AG04449 (cell line): ENCODE results near the gene RTTN.

Source experiments
- CTCF ChIA-PET: fragments of 350-600 bp; formaldehyde crosslinking; extraction: SDS; loops from one replicate; lab custom pipeline; 2021; ENCODE audit warnings: antibody characterized with exemption; lab: Yijun Ruan, JAX
- POLR2A ChIA-PET: fragments of 400-600, 350-600 bp; formaldehyde crosslinking; extraction: SDS; loops from one replicate; lab custom pipeline; 2020; ENCODE audit warnings: antibody characterized with exemption, inconsistent platforms; lab: Yijun Ruan, JAX
- DNase-seq: peaks from one replicate; pipeline ENCODE4 v3.0.0-alpha.2; 2010; ENCODE audit warnings: low read depth, low spot score
- H3K4me3 ChIP-seq: 2 replicates; pipeline ENCODE4 v1.5.1; 2011; ENCODE audit warnings: low read depth, mild to moderate bottlenecking, control low read depth, low read length
- TF ChIP-seq, protein P1 (sequence below): IDR thresholded peaks from one replicate; pipeline ENCODE4 v1.5.1; 2011; ENCODE audit warnings: mild to moderate bottlenecking, moderate library complexity, low read length, control low read depth, inconsistent platforms; ENCODE audit not compliant: insufficient read depth; ENCODE audit errors: missing control alignments

RTTN gene

DNA sequence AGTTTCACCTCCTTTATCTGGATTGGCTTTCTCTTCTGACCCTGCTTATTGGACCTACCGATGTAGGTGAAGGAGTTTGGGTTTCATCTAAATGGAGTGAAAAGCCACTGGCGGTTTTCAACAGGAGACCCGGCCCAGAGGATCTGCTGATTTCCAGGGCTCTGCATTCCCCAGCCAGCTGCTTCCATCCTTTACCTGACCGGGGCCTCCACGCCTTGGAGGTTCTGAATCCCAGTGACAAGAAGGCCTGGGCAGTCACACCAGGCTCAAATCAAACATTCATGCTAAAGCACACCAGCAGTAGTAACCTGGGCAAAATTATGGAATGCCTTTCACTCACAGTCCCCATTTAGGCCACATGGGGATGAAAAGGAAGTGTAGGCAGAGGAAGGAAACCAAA, 30.0 kb upstream of the RTTN start:
- ChIA-PET CTCF (no interaction called here), POLR2A (no interaction called here)
- no peak overlapping the region for H3K4me3 ChIP-seq
- no peak for DNase-seq
- TF ChIP-seq, protein P1, sequence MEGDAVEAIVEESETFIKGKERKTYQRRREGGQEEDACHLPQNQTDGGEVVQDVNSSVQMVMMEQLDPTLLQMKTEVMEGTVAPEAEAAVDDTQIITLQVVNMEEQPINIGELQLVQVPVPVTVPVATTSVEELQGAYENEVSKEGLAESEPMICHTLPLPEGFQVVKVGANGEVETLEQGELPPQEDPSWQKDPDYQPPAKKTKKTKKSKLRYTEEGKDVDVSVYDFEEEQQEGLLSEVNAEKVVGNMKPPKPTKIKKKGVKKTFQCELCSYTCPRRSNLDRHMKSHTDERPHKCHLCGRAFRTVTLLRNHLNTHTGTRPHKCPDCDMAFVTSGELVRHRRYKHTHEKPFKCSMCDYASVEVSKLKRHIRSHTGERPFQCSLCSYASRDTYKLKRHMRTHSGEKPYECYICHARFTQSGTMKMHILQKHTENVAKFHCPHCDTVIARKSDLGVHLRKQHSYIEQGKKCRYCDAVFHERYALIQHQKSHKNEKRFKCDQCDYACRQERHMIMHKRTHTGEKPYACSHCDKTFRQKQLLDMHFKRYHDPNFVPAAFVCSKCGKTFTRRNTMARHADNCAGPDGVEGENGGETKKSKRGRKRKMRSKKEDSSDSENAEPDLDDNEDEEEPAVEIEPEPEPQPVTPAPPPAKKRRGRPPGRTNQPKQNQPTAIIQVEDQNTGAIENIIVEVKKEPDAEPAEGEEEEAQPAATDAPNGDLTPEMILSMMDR: no peak

DNA sequence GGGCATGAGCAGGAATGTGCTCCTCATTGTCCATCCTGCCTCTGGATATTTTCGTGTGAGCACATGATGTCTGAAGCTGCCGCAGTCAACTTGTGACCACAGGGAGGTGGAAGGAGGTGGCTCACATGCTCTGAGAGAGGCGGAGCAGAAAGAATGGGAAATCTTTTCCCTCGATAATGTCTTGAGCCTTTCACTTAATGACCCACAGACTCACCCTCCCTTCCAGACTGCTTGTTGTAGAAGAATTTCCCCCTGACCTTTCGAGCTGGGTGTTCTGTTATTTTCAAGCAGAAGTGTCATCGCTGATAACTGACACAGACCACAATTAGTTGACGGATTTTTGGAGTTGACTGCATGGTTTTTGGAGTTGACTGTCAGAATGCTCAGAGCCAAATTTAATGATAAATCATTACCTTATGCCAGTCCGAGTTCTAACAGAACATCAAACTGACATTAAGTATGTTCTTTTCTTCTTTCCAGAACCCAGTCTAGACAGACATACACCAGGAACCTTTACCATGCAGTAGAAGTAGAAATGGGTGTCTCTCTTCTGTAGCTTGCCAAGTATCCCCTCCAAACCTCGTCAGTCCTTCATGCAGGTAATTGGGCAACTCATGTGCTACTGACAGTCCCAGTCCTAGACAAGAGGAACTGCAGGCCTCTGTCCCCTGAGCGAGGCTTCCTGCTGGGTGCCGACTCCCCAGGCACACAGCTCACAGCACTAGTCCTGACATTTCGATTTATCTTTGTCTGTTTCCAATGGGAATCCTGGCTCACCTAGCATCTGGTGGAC, 29.4 kb upstream of the RTTN start:
- TF ChIP-seq, protein P1: no peak
- CTCF ChIA-PET: no interaction called here
- no peak for DNase-seq
- POLR2A ChIA-PET: no interaction called here
- H3K4me3 ChIP-seq: no peak overlapping the region

- TF ChIP-seq, protein P1: no peak
- CTCF ChIA-PET: no interaction called here
- H3K4me3 ChIP-seq: no peak overlapping the region
- POLR2A ChIA-PET: no interaction called here
- no peak for DNase-seq
Observed at GRCh38 chr18:70233974-70234373, 28.5 kb upstream of the RTTN start.

- TF ChIP-seq, protein P1: no peak
- ChIA-PET POLR2A (no interaction called here), CTCF (no interaction called here)
- H3K4me3 ChIP-seq: no peak overlapping the region
- DNase-seq: no peak
Observed at GRCh38 chr18:70232261-70232660, 26.8 kb upstream of the RTTN start.

DNA sequence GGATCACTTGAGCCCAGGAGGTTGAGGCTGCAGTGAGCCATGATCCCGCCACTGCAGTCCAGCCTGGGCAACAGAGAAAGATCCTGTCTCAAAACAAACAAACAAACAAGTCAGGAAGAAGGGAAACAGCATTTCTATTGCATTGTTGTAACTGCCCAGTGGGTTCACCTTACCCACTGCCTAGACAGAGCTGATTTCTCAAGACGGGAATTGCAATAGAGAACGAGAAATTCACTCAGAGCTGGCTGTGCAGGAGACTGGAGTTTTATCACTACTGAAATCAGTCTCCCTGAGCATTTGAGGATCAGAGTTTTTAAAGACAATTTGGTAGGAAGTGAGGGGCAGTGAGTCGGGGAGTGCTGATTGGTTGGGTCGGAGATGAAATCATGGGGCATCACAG, 24.2 kb upstream of the RTTN start:
- TF ChIP-seq, protein P1: no peak
- ChIA-PET CTCF (no interaction called here), POLR2A (no interaction called here)
- H3K4me3 ChIP-seq: no peak overlapping the region
- no peak for DNase-seq

GRCh38 chr18:70228536-70228935, 23.0 kb upstream of the RTTN start:
- no peak for DNase-seq
- no peak overlapping the region for H3K4me3 ChIP-seq
- TF ChIP-seq, protein P1: no peak
- ChIA-PET CTCF (interaction anchor here (1.3 kb wide), 1 partner anchor 205 kb away, joined by 3 read pairs; no protein-coding TSS in a partner anchor), POLR2A (no interaction called here)
